GM12864 (cell line): ENCODE measurements around the gene PTPN5.
A peak's percentile ranks its signal among the peaks of the same experiment; 100 is the strongest.

Experiments
- DNase-seq: peaks from one replicate; pipeline ENCODE4 v3.0.0-alpha.2; 2011; ENCODE audit warnings: low read depth
- H3K4me3 ChIP-seq: 2 replicates; pipeline ENCODE4 v1.5.1; 2011; ENCODE audit warnings: mild to moderate bottlenecking, low read depth, low read length, control low read depth
- TF ChIP-seq, protein P1 (sequence below): IDR thresholded peaks from 2 replicates; pipeline ENCODE4 v1.5.1; 2011; ENCODE audit warnings: low read depth, mild to moderate bottlenecking, moderate library complexity, low read length, control low read depth, inconsistent platforms; ENCODE audit errors: missing control alignments

The PTPN5 gene

DNA sequence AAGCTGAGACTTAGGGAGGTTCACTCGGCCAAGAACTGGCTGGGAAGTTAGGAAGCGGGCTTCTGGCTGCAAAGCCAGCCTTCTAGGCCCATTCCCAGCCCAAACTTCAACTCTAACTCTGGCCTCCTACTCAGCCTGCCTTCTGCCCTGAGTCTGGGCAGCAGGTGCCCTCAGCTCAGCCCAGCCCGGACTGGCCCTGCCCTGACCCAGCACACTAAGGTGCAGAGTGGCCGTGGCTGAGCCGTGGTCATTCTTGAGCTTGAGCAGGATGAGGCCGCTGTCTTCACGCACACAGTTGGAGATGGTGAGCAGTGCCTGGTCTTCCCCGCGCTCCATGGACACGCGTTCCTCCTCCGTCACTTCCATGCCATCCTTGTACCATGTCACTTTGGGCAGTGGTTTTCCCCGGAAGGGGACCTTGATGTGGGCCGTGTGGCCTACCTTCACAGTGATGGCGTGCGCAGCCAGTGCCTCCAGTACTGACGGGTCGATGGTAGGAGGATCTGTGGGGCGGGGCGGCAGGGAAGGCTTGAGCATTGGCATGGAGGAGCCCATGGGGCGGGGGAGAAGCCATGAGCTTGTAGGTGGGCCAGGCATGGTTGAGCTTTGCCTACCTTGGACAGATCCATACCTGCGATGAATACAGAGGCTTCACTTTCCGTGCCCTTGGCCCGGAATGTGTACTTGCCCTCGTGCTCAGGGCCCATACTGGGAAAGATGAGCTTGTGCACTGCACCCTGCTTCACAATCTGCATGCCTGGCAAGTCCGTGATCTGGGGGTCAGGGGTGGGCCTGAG, 77.8 kb downstream of the PTPN5 start:
- DNase-seq: no peak
- H3K4me3 ChIP-seq: no peak overlapping the region
- TF ChIP-seq, protein P1, sequence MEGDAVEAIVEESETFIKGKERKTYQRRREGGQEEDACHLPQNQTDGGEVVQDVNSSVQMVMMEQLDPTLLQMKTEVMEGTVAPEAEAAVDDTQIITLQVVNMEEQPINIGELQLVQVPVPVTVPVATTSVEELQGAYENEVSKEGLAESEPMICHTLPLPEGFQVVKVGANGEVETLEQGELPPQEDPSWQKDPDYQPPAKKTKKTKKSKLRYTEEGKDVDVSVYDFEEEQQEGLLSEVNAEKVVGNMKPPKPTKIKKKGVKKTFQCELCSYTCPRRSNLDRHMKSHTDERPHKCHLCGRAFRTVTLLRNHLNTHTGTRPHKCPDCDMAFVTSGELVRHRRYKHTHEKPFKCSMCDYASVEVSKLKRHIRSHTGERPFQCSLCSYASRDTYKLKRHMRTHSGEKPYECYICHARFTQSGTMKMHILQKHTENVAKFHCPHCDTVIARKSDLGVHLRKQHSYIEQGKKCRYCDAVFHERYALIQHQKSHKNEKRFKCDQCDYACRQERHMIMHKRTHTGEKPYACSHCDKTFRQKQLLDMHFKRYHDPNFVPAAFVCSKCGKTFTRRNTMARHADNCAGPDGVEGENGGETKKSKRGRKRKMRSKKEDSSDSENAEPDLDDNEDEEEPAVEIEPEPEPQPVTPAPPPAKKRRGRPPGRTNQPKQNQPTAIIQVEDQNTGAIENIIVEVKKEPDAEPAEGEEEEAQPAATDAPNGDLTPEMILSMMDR: no peak

GRCh38 chr11:18710545-18710944, 81.1 kb downstream of the PTPN5 start:
- no peak overlapping the region for H3K4me3 ChIP-seq
- DNase-seq: no peak
- TF ChIP-seq, protein P1: no peak

DNA sequence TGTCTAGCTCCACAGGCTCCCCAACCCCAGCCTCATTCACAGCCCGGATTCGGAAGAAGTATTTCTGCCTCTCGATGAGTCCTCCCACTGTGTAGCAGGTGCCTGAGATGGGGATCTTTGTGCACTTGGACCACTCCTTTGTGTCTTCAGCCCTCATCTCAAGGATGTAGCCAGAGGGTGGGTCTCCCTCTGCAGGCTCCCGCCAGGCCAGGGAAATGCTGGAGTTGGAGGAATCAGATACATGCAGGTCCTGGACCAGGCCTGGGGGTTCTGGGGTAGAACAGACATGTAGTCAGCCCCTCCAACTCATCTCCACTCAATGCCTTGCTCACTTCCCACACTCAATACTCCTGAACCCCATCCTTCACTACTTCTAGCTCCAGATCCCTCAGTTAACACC, 82.2 kb downstream of the PTPN5 start:
- DNase-seq: no peak
- TF ChIP-seq, protein P1: no peak
- no peak overlapping the region for H3K4me3 ChIP-seq

- no peak overlapping the region for H3K4me3 ChIP-seq
- DNase-seq: no peak
- TF ChIP-seq, protein P1: no peak
These were observed 83.7 kb downstream of the PTPN5 start for GRCh38 chr11:18707811-18708340.

DNA sequence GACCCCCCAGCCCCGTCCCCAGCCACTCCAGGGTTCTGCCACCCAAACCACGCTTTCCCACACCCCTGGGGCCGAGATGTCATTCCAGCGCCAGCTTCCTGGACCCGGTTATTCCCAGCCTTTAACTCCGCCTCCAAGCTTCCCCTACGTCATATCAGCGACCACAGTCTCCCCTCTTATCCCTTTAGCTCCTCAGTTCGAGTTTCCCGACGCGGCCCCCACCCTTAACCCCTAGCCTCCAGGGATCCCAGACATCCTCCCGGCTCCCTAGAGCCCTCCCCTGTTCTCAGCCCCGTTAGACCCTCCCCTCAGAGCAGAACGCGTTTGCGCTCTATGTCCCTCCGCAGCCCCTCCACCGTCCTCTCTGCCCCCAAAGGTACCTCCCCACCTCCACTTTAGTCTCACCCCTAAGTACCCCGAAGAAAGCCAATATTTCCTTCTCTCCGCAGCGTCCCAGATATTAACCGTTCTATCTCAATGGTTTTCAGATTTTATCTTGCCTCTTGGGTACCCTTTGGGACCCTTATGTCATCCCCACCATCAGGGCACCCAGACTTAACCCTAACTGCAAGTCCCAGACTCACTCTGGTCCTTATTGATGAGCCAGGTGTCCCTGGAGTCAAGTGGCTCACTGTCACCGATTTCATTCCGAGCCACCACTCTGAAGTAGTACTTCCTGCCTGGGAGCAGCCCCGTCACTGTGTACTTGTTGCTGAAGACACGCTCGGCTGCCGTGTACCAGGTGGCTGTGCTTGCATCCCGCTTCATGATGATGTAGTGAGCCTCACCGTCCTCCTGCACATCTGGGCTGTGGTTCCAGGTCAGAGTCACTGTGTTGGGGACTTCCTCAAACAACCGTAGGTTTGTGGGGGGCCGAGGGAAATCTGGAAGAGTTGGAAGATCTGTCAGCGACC, 85.0 kb downstream of the PTPN5 start:
- TF ChIP-seq, protein P1: no peak
- peak; percentile 21 for DNase-seq
- H3K4me3 ChIP-seq: peak overlapping the region; percentile 45

DNA sequence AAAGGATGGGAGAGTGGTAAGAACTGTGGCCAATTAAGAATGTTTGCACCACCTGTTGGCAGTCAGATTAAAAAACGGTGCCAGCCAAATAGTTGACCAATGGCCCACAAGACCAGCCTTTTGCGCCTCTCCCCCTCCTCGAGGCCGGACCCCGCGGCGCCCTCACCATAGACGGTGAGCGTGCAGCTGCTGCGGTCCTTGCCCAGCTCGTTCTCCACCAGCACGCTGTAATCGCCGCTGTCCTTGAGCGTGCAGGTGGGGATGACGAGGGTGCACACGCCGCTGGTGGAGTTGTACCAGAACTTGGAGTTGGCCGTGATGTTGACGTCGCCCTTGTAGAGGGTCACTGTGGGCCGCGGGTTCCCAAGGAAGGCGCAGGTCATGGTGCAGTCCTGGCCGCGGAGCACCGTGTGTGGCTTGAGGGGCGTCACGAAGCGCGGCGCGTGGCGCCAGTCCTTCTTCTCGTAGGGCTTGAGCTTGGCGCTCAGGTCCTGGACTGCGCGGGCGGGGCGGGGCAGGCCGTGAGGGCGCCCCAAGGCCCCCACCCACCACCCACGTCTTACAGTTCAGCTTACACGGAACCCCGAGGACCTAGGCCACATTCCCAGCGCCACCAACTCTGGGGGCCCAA, 85.8 kb downstream of the PTPN5 start:
- H3K4me3 ChIP-seq: peak overlapping the region; percentile 14; the same call in 1 of the 2 replicates
- no peak for DNase-seq
- TF ChIP-seq, protein P1: no peak
